Limb (tissue), 2 donors: ENCODE results near the gene TBCK.
"Not testable (repeated sequence)": the region's sequence is repeated elsewhere in the genome, so short reads cannot be mapped to it uniquely, and the experiment has no call there.

Source experiments
- DNase-seq, 2 donors: peaks; one replicate each; pipeline ENCODE4 v3.0.0-alpha.2; 2016; ENCODE audit errors: extremely low spot score in 2 of 2

Gene TBCK

DNA sequence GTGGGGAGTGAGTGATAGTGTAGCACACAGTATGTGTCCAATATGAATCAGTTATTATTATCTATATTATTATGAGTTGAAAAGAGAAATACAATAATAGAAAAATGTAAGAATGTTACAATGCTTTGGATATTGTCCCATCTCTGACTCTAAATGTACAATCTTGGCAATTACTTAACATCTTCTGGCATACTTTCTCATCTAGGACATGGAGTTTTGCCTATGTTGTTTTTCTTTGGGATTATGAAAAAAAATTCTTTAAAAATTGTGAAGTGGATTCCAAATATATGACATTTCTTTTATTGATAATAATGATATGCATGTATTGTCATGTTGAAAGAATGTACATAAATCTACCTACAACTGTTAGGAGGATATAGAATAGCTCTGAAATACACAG is 84.1 kb downstream of the TBCK start:
- no peak for DNase-seq

- DNase-seq = no peak
These were observed 93.5 kb downstream of the TBCK start for GRCh38 chr4:106222548-106222947.

GRCh38 chr4:106213291-106213690 is 102.7 kb downstream of the TBCK start:
- not testable (repeated sequence) for DNase-seq

GRCh38 chr4:106210021-106210420 is 106.0 kb downstream of the TBCK start:
- DNase-seq = no peak

GRCh38 chr4:106208481-106209460 is 107.2 kb downstream of the TBCK start:
- peak in 1 of 2 donors; percentile 26 for DNase-seq

GRCh38 chr4:106201373-106201772 is 114.6 kb downstream of the TBCK start:
- DNase-seq = peak in 1 of 2 donors; percentile 61

DNA sequence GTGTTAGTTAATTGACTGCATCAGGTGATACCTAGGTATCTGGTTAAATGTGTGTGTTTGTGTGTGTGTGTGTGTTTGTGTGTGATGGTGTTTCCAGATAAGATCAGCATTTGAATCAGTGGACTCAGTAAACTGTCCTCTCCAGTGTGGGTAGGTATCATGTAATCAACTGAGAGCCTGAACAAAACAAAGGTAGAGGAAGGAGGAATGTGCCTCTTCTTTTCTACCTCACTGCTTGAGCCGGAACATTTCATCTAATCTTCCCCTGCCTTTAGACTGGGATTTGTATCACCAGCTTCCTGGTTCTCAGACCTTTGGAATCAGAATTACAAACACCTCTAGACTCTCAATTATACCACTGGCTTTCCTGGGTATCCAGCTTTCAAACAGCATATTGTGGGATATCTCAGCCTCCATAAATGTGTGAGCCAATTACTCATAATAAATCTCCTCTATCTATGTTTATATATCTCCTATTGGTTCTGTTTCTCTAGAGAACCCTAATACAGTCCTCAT is 120.5 kb downstream of the TBCK start:
- DNase-seq = no peak

- DNase-seq = no peak
These were observed 121.2 kb downstream of the TBCK start for GRCh38 chr4:106194801-106195200.

DNA sequence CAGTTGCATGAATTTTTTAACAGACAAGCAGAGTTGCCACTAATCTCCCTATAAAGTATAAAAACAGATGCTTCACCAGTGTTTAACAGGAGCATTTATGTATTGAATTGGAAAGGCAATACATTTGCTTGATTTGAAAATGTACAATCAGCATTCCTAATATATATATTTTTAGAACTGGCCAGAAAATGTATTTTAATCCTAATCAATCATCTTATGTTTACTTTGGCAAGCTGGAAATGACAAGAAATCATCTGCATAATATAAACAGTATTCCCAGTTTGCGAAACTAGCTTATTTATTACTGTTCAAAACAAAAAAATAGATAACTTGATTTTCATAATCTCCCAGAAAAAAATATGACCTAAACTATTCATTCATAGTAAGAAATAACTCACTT is 123.9 kb downstream of the TBCK start:
- DNase-seq = no peak

- DNase-seq = no peak
These were observed 129.8 kb downstream of the TBCK start for GRCh38 chr4:106186201-106186600.

DNA sequence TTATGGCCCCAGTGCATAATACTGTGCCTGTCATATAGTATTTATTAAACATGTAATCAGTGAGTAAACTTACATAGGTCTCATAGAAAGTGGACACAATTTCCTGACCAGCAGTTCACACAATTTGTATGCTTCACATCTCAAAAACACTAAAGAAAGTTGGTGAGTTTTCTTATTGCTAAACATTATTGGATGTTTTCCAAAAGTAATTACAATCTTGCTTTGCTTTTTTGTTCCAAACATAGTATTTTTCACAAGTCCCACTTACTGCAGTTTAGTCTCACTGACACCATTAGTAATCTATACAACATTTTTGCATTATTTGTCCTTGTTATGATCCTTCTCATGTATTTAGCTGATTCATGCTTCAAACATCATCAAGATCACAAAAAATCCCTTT is 132.5 kb downstream of the TBCK start:
- DNase-seq = no peak

- no peak for DNase-seq
These were observed 143.1 kb downstream of the TBCK start for GRCh38 chr4:106172861-106173260.

- no peak for DNase-seq
These were observed 150.5 kb downstream of the TBCK start for GRCh38 chr4:106165351-106166010.

- DNase-seq = no peak
These were observed 153.7 kb downstream of the TBCK start for GRCh38 chr4:106162278-106162677.

DNA sequence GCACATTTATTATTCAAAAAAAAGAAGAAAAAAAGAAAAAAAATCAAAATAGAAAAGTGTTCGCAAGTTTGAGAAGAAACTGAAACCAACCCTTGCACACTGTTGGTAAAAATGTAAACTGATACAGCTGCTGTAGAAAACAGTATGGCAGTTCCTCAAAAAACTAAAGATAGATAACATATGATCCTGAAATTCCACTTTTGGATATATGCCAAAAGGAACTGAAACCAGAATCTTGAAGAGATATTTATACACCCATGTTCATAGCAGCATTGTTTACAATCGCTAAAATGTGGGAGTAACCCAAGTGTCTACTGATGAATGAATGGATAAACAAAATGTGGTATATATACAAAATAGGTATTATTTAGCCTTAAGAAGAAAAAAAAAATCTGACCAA is 155.4 kb downstream of the TBCK start:
- DNase-seq = peak in 1 of 2 donors; percentile 3

- DNase-seq = no peak
These were observed 166.1 kb downstream of the TBCK start for GRCh38 chr4:106149911-106150310.

DNA sequence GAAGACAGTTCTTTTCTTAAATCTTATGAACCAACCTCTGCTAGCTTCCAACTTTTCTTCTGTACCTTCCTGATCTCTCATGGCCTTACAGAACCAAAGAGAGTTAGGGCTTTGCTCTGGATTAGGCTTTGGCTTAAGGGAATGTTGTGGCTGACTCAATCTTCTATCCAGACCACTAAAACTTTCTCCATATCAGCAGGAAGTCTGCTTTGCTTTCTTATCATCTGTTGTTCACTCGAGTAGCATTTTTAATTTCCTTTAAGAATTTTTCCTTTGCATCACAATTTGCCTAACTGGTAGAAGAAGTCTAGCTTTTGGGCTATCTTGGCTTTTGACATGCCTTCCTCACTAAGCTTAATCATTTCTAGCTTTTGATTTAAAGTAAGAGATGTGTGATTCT is 167.0 kb downstream of the TBCK start:
- DNase-seq = no peak

DNA sequence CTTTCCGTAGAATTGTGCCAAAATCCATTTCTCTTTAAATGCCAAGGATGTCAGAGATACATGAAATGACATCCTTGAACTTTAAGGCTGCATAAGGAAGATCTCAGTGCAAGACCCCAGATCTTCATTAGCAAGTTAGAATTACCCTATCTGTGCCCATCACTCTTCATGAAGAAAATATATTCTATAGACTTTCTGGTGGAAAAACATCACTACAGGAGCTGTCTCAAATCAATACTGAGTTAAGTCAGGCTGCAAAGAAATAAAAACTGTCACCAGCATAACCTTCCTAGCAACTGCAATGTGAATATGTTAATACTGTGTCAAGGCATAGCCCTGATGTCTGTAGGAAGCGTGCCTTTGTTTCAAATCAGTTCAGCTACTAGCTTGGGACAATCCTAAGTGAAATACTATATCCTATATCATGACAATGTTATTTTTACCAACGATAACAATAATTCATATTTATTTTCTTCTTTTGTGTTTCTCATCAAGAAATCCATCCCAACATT is 173.3 kb downstream of the TBCK start:
- no peak for DNase-seq

DNA sequence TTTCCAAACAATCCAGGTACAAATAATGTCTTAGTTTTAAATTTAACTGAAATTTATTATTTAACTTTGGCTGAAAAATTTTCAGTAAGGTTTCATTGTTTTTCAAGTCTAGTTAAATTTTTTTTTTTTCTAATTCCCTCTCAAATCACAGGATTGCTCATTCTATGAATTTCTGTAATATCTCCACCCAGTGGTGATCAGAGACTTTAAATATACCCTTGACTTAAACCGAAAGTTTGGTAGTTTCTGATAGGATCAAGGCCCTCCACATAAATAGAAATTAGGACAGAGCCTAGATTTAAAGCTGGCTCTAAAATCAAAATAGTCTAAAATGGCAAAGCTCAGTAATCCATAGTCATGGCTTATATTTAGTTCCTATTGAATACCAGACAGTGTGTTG is 175.4 kb downstream of the TBCK start:
- DNase-seq = no peak

DNA sequence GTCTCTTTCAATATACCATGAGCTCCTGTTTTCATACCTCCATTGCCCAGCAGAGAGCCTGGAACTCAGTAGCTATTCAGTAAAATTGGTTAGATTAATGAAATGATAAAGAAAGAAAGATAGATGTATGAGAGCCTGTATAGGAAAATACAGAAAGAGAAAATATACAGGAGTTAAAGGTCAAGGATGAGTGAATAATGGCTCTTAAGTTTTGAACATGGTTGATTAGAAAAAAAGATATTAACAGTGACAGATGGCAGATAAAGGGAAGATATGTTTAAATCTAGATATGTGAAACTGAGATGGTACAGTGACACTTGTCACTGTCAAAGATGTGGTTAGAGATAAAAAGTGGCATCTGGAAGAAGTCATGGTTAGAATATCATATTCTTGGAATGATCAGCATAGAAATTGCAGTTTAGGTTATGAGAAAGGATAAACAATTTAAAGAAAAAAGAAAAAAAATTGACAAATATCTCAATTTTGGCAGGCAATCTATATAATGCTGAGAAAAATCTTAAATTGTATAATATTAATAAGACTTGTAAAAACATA is 179.2 kb downstream of the TBCK start:
- no peak for DNase-seq

DNA sequence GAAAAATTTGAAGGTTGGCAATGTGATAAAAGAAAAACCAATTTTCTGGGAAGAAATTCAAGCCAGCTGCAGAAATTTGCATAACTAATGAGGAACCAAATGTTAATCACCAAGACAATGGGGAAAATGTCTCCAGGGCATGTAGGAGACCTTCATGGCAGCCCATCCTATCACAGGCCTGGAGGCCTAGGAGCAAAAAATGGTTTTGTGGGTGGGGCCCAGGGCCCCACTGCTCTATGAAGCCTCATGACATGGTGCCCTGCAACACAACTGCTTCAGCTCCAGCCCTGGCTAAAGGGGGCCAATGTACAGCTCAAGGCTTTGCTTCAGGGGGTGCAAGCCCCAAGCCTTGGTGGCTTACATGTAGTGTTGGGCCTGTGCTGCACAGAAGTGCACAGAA is 184.0 kb downstream of the TBCK start:
- DNase-seq = no peak

DNA sequence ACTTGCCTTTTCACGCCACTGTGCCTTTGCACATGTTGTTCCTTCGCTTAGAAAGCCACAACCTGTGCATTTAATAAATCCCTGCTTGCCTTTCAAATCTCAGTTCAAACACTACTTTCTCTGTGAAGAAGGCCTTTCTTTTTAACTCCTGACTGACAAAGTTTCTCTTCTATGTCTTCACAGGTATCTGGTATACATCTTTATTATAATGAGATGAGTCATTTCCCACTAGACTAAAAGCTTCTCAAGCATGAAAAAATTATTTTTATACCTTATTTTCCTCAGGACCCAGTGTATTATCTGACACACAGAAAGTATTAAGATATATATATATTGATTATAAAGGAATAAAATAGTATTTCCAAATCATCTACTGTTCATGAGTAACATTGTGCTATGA is 189.9 kb downstream of the TBCK start:
- DNase-seq = no peak
